ENCODE measurements around the gene PDHA2.
"Not testable (repeated sequence)": the region's sequence is repeated elsewhere in the genome, so short reads cannot be mapped to it uniquely, and the experiment has no call there.

Gene PDHA2

DNA sequence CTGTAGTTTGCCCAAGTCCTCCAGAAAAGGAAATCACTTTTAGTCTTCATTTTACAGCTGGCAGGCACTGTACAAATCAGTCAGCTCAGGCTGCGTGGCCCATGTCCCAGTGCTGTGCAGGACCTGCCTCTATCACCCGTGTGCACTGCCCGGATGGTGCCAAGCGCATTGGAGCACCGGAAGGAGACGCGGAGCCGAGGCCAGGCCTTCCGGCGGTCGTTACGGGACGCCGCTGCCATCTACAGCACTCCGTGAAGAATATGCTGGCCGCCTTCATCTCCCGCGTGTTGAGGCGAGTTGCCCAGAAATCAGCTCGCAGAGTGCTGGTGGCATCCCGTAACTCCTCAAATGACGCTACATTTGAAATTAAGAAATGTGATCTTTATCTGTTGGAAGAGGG, at the start of gene PDHA2:
TSS of gene PDHA2 (plus strand) at position 203 of the 400 bp plus-strand sequence. CDS start at position 261, 58 bp downstream.
- no peak for DNase-seq

DNA sequence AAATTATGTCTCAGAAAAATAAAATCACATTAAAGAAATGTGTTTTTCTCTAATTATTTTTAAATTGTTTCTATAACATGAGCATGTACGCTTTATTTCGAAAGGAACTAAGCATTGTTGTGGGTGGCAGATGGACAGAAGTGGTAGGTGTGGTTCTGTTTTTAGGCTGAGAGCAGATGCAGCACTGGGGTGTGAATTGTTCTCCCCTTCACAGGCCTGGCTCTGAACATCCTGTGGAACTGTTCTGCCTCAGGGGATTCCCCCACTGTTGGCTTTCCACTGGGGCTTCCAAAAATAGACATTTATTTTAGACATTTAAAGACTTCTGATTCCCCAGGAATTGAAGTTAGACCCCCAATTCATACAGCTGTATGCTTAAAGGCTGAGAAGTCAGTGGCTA, 41.9 kb upstream of the PDHA2 start:
- DNase-seq, result no peak

DNA sequence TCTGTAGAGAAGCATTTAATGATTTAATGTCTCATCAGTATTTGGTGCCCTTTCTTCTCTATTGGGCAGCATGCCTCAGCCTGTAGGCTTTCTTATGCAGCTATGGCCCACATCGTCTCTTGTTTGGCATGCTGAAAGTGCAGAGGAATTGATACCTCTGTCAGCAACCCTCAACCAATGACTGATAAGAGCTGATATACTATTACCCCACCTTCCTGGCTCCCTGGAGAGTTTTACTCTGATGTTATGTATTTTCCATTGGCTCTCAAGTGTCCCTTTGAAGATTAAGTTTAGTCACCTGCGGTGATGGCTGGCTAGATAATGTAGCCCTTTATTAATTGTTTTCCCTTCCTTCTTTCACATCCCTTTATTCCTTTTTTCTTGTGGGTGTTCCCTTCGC, 41.2 kb upstream of the PDHA2 start:
- no peak for DNase-seq

DNA sequence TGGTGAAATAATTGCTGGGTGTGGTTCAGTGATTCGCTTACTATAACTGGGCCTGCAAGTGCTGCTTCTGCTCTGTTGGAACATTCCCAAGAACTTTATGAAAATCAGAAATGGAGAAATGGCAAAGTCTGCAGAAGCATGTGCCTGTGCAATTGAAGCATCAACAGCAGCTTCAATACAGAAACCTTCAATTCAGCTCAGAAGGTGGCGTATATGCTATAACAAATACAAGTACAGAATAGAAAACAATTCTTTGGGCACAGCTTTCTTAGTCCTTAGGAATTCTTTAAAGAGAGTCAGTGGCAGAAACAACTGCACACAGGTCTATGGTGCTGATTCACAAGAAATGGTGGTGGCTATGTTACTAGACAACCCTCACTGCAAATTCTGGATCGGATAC, 18.0 kb upstream of the PDHA2 start:
- no peak for DNase-seq

DNA sequence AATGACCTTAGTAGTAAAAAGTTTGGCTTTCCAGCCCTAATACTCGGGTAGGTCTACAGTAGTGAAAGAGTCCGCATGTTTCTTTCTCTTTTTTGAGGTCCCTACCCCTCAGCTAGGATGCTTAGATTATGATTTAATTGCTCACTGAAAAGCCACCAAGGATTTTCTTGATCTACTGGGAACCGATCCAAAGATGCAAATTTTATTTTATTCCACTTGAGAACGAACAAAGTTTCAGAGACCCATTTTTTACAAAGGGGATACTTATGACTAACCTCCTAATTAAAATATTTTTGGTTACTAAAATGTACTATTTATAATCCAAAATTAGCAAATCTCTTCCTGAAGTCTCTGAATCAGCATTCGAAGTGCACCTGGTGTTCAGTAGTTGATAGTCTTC, 14.3 kb upstream of the PDHA2 start:
- no peak for DNase-seq

DNA sequence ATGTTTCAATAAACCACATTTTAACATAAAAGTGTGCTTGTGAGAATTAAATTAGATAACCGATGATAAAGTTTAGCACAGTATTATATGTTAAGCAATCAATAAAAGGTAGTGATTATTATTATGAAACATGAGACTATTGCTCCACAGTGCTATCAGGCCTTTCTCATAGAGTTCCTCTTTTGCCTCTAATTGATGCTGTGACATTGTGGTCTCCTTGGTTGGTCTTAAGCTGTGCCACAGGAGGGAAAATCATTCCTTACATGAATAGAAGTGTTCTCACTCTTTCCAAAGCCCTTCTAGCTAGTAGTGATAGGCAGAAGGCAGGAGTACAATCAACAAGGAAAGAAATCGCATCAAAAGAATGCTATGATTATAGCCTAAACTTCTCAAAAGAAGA, 9.2 kb upstream of the PDHA2 start:
- DNase-seq, result no peak

DNA sequence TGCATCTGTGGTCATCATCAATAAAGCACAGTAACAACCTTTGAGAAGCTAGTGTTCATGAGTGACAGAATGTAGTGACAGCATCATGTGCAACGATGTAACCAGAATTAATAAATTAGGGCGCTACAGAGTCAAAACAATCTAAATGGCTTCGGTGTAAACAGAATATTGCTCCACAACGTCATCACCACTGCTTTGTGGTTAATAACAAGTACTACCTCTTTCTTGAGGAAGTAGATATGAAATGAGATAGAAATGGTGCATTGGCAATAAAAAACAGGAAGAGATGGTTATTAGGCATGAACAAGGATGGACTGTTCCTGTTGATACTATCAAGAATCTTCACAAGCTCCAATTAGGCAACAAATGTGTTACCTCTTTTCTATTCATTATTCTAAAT, 8.7 kb upstream of the PDHA2 start:
- DNase-seq, result no peak

DNA sequence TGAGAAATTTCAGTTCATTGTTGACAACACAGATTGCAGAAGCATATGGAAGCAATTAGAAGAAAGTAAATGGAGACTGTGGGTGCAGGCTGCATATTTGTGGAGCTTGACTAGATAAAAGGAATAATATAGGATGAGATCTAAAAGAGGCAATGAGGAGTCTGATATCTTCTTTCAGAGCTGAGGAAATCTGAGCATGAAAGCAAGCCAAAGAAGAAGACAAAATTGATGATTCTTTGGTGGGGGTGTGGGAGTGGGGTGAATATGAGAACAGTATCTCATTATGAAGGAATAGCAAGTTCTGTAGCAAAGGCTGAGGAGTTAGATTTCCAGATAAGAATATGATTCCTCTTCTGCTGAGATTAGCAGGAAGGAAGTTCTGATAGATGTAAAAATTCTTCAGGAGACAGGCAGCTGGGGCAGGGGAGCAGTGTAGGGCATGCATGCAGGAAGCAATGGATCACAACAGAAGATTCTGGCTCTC, 6.1 kb upstream of the PDHA2 start:
- no peak for DNase-seq

DNA sequence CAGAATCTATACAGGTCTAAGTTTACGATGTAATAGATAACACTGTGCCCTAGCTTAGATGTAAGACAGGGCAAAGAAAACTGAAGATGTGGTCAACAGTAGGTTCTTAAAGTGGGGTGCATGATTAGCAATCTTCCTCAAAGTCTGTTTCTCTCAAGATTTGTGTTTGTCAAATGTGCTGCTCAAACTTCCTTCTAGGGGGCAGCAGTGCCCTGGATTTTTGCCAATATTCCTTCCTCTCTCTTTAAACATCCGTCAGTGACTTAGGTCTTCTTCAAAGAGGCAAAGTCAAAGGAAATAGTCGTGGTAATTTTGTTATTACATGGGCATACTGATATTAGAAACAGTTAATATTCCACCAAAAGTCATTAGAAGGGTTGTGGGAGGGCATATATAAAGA, 4.2 kb upstream of the PDHA2 start:
- DNase-seq, result no peak

DNA sequence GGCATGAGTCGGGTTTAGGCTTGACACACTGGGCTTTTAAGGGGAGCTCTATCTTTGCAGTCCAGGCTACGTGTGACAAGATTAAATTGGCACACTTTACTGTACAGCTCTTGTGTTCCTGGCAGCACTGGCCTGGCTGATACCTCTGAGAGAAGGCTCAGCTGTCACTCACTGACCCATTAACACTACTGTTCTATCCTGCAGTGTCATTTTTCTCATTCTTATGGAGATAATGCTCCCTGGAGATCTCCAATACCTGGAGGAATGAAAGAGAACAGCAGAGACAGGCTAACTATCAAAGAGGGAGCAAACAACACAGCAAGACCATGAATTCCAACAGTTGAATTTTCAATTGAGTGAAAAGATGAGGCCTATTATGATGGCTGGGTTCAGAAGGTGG, 1.7 kb upstream of the PDHA2 start:
- no peak for DNase-seq

DNA sequence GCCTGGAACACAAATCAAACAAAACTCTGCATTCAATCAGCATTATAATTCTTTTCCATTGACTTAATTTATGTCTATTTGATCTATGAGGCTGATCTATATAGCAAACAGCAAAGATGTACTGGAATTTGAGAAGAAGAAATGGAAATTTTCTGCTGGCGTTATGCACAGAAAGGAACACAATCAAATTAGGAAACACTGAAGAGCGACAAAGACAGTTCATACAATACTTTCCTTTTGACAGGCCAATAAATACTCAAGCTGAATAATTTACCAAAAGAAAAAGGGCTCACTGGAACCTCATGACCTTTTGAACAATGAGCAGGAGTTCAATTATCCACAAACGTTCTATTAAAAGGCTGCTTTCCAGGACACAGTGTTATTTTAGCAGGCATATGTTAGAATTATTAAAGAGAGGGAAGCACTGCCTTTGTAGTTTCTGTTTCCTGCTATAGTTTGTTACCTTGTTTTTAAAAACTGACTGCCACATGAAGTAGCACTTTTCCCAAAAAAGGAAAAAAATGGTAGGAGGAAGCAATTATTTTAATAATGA, 8.1 kb downstream of the PDHA2 start:
- no peak for DNase-seq

DNA sequence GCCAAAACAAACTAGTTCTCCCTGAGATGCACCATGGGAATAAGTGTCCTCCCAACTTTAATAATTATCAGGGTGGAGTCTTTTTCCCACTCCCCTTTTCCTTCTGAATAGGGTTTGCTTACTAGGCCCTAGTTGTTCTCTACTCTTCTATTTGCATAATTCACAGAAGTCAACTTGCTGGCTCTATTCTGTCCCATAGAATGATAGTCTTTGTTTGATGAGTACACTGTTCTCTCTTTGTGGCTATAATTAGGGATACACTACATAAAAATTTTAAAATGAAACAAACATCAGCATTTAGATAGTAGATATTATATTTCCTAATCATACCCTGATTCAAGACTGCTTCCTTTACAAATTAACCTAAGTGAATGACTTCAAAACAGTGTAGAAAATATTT, 10.3 kb downstream of the PDHA2 start:
- DNase-seq, result no peak

DNA sequence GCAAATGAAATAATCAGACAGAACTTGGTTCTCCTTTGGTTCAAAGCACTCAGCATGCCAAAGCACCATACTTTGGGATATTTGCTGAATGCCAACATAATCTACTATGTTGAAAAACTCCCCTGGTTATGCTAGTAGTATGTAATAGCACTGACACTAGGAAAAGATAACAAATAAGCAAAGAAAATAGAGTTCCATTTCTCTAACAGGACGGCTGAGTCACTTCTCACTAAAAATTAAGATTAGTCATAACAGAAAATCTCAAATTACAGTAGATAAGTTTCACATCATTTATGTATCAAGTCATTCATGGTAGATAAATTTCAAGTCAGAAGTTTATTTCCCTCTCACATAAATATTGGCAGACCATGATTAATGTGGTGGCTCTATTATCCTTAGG, 17.9 kb downstream of the PDHA2 start:
- DNase-seq, result no peak

DNA sequence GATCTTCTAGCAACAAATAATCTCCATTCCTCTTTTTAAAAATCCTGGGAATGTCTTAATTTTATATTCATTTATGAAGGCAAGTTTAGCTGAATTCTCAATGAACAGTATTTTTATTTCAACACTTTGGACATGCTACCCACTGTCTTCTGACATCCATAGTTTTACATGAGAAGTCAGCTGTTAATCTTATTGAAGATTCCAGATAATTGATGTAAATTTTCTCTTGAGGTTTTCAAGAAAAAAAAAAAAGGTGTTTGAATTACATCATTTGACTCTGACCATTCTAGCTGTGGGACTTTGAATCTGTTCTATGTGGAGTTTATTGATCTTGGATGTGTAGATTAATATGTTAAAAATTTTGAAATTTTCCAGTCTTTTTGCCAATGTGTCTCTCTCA, 28.0 kb downstream of the PDHA2 start:
- DNase-seq, result peak; percentile 1

DNA sequence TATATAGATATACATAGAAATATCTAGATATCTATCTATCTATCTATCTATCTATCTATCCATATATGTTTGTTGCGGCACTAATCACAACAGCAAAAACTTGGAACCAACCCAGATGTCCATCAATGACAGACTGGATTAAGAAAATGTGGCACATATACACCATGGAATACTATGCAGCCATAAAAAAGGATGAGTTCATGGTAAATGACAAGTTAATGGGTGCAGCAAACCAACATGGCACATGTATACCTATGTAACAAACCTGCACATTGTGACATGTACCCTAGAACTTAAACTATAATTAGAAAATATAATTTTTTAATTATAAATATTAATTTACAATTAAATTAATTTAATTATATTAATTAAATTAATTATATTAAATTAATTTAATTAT, 29.5 kb downstream of the PDHA2 start:
- not testable (repeated sequence) for DNase-seq

DNA sequence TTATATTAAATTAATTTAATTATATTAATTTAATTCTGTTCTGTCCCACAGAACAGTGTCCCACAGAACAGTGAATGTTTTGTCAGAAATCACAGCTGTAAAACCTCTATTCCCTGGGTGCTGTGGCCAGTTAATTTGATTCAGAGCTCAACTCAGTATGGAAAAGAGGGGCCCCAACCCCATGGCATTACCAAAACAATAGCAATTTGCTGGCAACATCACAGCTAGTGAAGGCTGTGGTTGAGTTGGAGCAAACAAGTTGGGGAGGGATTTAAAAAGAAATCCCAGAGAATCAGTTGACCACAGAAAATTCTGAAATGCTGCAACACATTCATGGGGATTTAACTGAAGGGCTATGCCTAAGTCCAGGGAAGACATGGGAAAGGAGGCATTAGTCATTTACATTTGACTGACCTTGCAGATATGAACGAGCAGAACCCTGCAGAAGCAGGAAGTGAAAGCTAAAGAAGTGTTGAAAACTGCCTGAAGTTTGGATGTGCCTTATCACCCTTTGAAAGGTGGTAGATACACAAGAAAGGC, 30.1 kb downstream of the PDHA2 start:
- DNase-seq, result no peak

DNA sequence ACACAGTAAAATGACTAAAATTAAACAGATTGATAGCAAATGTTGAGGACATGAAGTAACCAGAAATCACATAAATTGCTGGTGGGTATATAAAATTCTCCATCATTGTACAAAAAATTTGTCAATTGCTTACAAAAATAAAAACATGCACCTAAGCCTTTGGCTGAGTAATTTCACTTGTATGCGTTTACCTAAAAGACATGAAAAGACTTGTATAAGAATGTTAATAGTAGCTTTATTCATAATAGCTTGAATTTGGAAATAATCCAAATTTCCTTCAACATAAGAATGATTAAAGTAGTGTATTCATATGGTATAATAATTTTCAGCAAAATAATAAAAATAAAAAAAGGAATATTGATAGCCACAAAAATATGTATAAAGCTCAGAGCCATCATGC, 37.7 kb downstream of the PDHA2 start:
- no peak for DNase-seq

DNA sequence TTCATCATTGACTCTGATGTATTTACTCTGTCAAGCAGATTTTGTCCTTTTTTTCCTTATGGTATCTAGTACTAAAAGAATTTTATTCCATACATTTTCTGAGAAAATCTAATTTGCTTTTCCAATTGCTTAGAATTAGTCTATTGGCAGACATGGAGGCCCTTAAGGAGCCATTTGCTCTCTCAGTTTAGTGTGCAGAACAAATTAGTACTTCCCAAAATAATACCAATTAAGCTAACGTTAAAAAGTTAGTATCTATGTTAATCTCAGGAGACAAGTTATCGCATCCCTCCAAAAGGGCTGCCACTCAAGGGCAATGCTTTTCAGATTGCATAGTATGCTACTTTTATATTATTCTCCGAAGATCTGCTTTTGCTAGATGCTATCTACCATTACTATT, 47.7 kb downstream of the PDHA2 start:
- DNase-seq, result no peak

DNA sequence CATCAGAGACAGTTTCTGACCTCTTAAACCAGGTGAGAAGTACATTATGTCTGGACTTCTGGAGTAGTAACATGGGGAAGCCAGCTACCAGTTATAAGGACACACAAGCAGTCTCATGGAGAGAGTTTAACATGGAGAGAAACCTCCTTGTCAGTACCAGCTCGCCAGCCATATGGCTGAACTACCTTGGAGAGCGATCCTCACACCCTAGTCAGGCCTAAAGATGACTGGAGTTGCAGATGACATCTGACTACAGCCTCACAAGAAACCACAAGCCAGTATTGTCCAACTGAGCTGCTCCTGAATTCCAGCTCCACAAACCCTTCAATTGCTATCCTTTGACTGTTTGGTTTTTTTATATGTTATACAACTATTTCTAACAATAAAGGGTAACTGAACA, 49.8 kb downstream of the PDHA2 start:
- DNase-seq, result no peak
